GM10248 (cell line): ENCODE results near the gene KCNK3.

ENCODE experiments used
- CTCF ChIA-PET: fragments of 300-600 bp; sonication (Branson Sonifier 250); formaldehyde crosslinking; extraction: SDS; loops from one replicate; lab custom pipeline; 2021; ENCODE audit warnings: antibody characterized with exemption; lab: Yijun Ruan, JAX
- POLR2A ChIA-PET: fragments of 350-650 bp; sonication (Branson Sonifier 250); formaldehyde crosslinking; extraction: SDS; loops from one replicate; lab custom pipeline; 2020; ENCODE audit warnings: antibody characterized with exemption; lab: Yijun Ruan, JAX
- DNase-seq: peaks from one replicate; pipeline ENCODE4 v3.0.0; 2012; ENCODE audit errors: extremely low spot score
- TF ChIP-seq, protein P1 (sequence below): IDR thresholded peaks from 2 replicates; pipeline ENCODE4 v1.5.1; 2012; ENCODE audit warnings: mild to moderate bottlenecking, low read depth; ENCODE audit errors: extremely low read depth, missing control alignments, control extremely low read depth

KCNK3 gene

GRCh38 chr2:26710145-26710544 is 17.6 kb downstream of the KCNK3 start:
- POLR2A ChIA-PET, result no interaction called here
- DNase-seq, result no peak
- TF ChIP-seq, protein P1, sequence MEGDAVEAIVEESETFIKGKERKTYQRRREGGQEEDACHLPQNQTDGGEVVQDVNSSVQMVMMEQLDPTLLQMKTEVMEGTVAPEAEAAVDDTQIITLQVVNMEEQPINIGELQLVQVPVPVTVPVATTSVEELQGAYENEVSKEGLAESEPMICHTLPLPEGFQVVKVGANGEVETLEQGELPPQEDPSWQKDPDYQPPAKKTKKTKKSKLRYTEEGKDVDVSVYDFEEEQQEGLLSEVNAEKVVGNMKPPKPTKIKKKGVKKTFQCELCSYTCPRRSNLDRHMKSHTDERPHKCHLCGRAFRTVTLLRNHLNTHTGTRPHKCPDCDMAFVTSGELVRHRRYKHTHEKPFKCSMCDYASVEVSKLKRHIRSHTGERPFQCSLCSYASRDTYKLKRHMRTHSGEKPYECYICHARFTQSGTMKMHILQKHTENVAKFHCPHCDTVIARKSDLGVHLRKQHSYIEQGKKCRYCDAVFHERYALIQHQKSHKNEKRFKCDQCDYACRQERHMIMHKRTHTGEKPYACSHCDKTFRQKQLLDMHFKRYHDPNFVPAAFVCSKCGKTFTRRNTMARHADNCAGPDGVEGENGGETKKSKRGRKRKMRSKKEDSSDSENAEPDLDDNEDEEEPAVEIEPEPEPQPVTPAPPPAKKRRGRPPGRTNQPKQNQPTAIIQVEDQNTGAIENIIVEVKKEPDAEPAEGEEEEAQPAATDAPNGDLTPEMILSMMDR, result no peak
- CTCF ChIA-PET, result no interaction called here

- ChIA-PET POLR2A (no interaction called here), CTCF (no interaction called here)
Observed at GRCh38 chr2:26710743-26711456, 18.4 kb downstream of the KCNK3 start.

GRCh38 chr2:26711457-26712161 is 19.1 kb downstream of the KCNK3 start:
- TF ChIP-seq, protein P1, result no peak
- CTCF ChIA-PET, result no interaction called here

More at GRCh38 chr2:26710743-26711456, 18.4 kb downstream of the KCNK3 start:
- DNase-seq, result no peak
- TF ChIP-seq, protein P1, result no peak

GRCh38 chr2:26712486-26713465 is 20.3 kb downstream of the KCNK3 start:
- TF ChIP-seq, protein P1, result no peak
- POLR2A ChIA-PET, result no interaction called here
- no peak for DNase-seq

More at GRCh38 chr2:26711457-26712161, 19.1 kb downstream of the KCNK3 start:
- DNase-seq, result no peak
- POLR2A ChIA-PET, result no interaction called here

GRCh38 chr2:26715528-26716270 is 23.2 kb downstream of the KCNK3 start:
- TF ChIP-seq, protein P1, result no peak
- no peak for DNase-seq
- POLR2A ChIA-PET, result no interaction called here
- CTCF ChIA-PET, result interaction anchor here (0.9 to 2.1 kb wide), 3 partner anchors 14 to 138 kb away, joined by 3 to 5 read pairs (median 3); no protein-coding TSS in a partner anchor

More at GRCh38 chr2:26712486-26713465, 20.3 kb downstream of the KCNK3 start:
- CTCF ChIA-PET, result no interaction called here

DNA sequence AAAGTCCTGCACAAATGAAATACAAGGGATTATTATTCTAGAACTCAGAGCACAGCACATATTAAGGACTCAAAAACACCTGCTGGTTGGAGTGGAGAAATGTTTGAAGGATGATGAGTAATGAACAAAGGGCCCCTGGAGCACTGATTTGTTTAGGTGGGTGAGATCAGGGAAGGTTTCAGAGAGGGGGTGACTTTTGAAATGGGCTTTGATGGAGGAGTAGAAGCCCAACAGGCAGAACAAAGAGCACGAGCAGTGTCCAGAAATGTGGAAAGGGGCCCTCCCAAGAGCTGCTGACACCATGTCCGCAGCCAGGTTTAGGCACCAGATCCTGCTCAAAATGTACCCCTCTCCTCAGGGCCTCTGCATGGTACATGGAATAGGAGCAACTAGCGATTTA is 23.8 kb downstream of the KCNK3 start:
- TF ChIP-seq, protein P1, result no peak
- DNase-seq, result no peak
- ChIA-PET CTCF (interaction anchor here (2.1 kb wide), 1 partner anchor 138 kb away, joined by 5 read pairs; no protein-coding TSS in a partner anchor), POLR2A (no interaction called here)
